HCEC 1CT (cell line): ENCODE results near the gene TSSC4.

Source experiments
- DNase-seq: peaks from one replicate; pipeline ENCODE4 v3.0.0-alpha.2; 2017

Gene TSSC4

GRCh38 chr11:2436013-2436520 lies 35.5 kb downstream of the TSSC4 start:
- DNase-seq = no peak

GRCh38 chr11:2436521-2437031 lies 36.0 kb downstream of the TSSC4 start:
- no peak for DNase-seq

- DNase-seq = no peak
These were observed 37.0 kb downstream of the TSSC4 start for GRCh38 chr11:2437516-2437915.

DNA sequence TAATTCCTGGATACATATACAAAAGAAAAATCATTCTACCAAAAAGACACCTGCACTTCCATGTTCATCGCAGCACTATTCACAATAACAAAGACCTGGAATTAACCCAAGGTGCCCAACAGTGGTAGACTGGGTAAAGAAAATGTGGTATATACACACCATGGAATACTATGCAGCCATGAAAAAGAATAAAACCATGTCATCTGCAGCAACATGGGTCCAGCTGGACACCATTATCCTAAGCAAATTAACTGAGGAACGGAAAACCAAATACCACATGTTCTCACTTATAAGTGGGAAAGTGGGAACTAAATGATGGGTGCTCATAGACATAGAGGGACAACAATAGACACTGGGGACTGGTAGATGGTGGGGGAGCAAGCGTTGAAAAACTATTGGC lies 39.3 kb downstream of the TSSC4 start:
- DNase-seq = no peak

DNA sequence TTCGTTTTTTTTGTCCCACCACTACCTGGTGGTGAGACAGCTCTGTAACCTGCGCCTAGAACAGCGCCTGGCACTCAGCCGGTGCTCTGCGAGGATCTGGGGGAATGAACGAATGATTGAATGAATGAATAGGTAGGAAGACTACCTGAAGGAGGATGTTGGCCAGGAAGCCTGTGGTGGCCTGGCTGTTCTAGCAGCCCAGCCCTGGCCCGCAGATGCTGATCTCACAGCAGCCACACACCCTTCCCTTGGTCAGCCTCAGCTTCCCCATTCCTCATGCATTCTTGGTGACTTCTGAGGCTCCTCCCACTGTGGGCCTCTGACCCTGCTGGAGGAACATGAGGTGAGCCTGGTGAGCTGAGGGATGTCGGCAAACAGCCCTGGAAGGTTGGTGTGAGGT lies 40.1 kb downstream of the TSSC4 start:
- DNase-seq = no peak

DNA sequence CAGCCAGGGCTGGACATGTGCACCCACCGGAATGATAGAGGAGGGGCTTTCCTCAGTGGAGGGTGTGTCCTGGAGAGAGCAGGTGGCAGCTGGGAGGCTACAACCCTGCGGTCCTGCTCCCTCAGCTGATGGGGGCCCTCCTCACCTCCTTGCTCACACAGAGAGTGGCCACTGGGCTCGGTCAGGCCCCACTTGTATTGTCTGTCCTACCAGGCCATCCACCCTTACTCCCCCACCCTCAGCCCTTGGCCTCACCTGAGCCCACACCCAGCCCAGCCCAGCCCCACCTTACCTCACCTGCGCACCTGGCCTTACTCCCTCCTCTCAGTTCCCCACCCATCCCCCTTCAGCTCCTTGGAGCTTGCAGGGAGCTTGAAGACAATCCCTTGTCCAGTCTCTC lies 40.6 kb downstream of the TSSC4 start:
- DNase-seq = no peak

DNA sequence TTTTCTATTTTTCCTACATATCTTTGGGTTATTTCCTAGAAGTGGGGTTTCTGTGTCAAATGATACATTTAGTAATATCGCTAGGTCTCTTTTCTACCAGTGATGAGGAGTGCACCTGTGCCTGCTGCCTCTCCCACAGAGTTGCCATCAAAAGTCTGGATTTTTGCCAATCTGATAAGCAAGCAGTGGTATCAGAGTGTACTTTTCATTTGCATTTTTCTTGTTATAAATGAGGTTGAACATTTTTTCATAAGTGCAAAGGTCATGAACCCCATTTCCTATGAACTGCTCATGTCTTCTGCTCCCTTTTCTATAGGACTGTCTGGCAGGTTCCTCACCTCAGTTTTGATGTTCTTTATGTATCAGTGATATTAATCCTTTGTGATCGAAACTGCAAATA lies 42.0 kb downstream of the TSSC4 start:
- DNase-seq = no peak

DNA sequence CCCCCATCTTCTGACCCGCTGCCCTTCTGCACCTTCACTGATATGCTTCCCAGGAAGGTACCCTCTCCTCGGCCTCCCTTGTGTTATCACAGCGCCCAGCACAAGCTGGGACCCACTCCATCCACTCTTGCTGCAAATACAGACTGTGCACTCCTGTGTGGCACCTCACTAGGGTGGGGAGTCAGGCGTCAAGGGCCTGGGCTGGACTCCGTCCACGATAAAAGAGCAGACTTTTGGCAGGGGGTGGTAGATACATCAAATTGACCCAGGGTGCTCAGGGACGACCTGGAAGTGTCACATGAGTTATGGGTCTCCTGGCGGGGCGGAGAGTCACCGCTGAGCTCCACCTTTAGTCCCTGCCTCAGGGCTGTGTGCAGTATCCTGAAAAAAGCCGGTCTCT lies 42.9 kb downstream of the TSSC4 start:
- no peak for DNase-seq

- DNase-seq = no peak
These were observed 43.6 kb downstream of the TSSC4 start, which contains the start of gene TRPM5 for GRCh38 chr11:2443881-2444820. TSS of gene TRPM5 (minus strand) at chr11:2444514. CDS start at chr11:2423036, 21,478 bp downstream.

- DNase-seq = no peak
These were observed 44.5 kb downstream of the TSSC4 start, which contains the start of gene KCNQ1 for GRCh38 chr11:2444821-2445745. TSS of gene KCNQ1 (plus strand) at chr11:2445008. CDS start at chr11:2445099, 91 bp downstream.

DNA sequence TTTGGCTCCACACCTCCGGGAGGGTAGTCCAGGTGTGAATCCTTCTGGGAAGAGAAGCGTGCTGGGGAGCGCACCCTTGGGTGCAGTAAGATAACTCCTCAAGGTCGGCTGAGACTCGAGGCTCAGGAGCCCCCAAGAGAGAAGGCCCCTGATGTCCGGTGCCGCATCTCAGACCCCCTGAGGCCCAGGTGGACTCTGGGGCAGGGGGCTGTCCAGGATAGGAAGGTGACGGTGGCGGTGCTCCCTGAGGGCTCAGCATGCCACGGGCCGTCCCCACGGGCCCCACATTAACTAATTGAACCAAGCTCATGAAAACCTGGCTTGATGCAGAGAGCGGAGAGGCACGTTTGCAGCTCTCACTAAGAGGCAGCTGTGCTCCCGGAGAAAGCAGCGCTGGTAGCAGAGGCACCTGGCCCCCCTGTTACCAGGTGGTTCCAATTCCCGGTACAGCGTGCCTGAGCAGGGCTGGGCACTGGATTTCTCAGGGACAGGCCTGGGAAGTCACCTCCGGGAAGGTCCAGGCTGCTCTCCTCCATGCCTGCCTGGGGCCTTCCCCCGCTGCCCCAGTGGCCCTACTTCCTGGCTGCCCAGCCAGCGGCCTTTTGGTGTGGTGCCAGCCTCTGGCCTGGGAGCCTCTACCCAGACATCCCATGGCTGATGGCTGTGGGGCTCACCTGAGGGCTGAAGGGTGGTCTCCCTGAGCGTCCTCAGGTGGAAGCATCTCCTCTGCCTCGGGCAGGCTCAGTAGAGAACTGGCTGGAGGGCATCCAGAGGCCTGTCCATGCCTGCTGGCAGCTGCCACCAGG lies 45.4 kb downstream of the TSSC4 start:
- no peak for DNase-seq

- no peak for DNase-seq
These were observed 46.2 kb downstream of the TSSC4 start for GRCh38 chr11:2446590-2447252.

DNA sequence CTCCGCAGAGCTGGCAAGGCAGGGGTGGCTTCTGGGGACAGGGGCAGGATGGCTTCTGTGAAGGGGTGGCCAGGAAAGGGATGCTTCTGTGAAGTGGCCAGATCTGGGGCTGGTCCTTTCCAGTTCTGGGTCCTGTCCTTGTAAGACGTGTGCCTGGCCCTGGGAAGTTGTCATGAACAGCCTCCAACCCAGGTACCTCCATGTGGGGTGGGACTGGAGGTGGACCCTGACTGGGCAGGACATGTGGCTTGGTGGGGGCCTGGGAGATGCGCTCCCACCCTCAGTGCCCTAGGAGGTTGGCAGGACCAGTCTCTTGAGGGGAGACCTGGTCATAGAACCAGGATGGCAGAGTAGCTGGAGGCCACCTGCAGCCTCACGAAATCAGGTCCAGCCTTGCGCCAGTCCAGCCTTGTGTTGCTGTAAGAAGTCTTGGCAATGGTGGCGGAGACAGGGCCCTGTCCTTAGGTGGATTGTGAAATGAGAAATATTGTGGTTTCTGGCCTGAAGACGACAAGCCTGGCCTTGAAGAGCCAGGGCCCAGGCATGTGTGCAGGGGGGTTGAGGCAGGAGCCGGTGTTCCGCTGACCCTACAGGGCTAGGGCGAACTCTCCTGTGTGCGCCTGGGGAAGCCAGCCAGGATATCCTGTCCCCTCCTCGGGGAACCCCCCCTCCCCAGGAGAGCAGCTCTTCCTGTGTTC lies 46.9 kb downstream of the TSSC4 start:
- DNase-seq = no peak

DNA sequence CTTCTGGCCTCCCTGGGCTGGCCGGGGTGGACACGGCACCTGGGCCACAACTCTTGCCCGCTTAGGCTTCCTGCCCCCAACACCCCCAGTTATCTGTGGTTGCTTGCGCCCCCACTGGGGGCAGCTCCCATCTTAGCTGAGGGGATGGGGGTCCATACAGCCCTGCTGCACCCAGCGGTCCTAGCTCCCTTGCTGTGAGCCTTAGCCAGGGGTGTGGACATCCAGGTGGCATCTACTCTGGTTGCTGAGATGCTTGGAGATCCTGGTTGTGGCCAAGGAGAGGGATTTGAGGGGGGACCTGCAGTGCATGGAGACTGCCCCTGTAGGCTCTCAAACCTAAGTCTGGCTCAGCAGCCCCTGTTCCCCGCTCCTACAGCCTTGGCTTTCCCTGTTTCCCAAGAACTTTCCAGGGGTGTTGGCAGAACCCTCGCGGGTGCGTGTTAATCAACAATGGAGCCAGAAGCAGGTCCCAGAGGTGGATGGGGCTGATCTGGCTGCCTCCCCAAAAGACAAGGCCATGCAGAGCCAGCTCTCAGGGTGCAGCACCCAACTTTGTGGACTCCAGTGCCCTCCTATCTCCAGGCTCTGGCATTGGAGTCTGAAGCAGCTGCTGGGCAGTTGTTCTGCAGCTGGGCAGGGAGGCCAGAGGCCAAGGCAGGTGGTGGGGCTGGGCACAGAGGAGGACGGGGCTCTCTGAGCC lies 47.6 kb downstream of the TSSC4 start:
- DNase-seq = no peak

DNA sequence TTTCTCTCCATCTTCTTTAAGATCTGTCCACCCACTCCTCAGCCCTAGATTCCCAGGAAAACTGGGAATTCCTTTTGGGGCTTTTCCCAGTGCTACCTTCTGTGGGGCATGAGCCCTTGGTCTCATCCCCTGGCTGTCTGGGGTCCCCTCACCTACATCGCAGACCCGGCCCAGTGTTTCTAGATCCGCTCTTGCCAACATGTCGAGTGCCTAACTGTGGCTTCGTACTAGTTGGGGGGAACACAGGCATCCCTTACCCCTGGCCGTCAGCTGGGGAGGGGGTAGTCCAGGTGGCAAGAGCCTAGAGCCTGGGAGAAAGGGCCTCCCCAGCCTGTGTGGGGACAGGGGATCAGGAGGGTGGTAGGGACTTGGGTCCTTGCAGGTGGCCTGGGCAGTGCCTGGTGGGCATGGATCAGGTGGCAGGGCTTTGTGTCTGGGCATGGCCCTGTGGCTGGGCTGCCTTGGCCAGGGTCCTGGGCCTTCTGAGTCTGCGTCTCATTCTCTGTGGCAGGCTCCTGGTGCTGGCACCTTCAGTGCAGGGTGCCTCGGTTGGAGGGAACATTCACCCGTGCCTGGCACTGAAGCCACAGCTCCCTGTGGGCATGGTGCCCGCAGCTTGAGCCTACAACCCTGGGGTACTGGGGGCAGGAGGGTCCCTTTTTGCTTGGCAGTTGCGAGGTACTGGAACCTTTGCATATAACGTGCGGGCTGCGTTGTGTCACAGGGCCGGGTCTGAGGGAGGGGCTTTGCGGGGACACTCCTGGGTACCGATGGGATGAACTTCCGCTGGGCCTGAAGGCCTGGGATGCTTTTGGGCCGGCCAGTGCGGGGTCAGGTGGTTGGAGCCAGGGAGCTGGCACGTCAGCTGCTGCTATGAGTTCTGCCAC lies 48.4 kb downstream of the TSSC4 start:
- DNase-seq = no peak

DNA sequence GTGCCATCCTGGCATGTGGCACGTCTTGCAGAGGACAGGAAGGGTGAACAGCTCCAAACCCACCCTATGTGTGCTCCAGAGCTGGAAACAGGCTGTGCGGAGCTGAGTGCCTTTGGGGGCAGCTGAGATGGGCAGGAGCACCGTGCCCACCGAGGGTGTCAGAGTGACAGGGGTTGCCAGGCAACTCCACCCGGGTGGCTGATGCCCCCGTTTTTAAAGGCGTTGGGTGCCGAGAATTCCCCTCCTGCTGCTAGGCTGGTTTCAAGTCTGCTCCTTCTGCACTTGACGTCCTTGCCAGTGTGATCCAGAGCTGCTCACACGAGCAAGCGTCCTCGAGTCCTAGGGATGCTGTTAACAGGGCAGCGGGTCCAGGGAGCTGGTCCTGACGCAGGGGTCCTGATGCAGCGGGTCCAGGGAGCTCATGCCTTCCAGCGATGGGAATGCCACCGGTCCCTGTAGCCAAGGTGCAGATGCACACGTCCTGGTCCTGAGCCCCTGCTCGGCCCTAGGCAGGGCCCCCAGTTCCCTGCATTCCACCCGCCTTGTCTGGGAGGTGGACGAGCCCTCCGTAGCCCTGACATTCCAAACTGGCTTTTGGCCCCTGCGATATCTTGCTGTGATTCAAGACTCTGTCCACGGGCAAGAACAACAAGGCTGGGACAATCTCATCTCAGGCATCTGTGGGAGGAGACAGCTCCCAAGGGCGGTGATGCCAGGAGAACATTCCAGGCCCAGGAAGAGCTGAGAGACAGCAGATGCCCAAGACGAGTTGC lies 49.2 kb downstream of the TSSC4 start:
- DNase-seq = no peak

DNA sequence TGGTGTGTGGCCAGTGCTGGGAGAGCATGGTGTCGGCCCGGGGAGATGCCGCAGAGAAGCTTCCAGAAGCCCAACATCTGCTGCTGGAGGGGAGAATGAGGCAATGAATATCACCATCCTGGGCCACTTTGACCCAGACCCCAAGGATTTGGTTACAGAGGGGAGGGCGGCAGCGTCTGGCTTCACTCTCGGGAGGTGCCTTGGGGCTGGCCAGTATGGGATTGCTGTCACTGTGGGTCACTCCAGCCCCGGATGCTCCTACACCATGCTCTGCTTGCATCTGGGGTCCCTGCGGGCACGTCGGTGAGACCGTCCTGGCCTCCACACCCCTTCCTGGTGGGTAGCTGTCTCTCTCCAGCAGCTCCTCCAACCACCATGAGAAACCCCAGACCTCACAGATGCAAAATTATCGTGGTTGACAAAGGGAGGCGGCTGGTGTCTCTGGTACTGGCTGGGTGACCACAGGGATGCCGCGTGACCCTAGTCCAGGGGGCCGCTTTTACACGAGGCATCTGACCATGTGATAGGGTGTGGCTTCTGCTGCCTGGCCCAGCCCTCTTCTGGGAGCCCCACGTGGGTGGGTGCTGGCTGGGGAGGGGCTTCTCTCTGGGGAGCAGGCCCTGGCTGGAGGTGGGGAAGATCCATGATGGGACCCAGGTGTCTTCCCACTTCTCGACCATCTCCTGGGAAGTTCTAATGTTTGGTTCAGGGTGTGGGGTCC lies 49.9 kb downstream of the TSSC4 start:
- DNase-seq = no peak

GRCh38 chr11:2451336-2451735 lies 50.8 kb downstream of the TSSC4 start:
- no peak for DNase-seq
